Activated B cell treated with CpG ODN at 0.5 μM for 24 hours (primary cell): ENCODE measurements around the gene PALM. TPM values are rescaled to one million over a fixed set of nuclear protein-coding genes. Genes with fewer than 3 reads are reported as not detected.
"Not testable (repeated sequence)": the region's sequence is repeated elsewhere in the genome, so short reads cannot be mapped to it uniquely, and the experiment has no call there.

Experiments
- ATAC-seq: fragments of 200-7000 bp; cut with Tn5 transposase; one replicate; pipeline ENCODE4 v1.10.0; 2021; ENCODE audit warnings: low read depth, mild to moderate bottlenecking, moderate library complexity
- CTCF ChIA-PET: fragments of 350-600 bp; sonication (Branson Sonifier 250); formaldehyde crosslinking; loops from one replicate; lab custom pipeline; 2021; ENCODE audit warnings: antibody characterized with exemption; lab: Charles Lee
- POLR2A ChIA-PET: fragments of 350-600 bp; sonication (Branson Sonifier 250); formaldehyde crosslinking; loops from one replicate; lab custom pipeline; 2021; ENCODE audit warnings: antibody characterized with exemption; lab: Charles Lee
- DNase-seq: peaks from one replicate; pipeline ENCODE4 v3.0.0; 2022
- H3K27ac Mint-ChIP-seq: one replicate; pipeline ENCODE4 v1.8.0; 2020; ENCODE audit warnings: mixed read lengths
- H3K27me3 Mint-ChIP-seq: one replicate; pipeline ENCODE4 v1.8.0; 2021; ENCODE audit warnings: mixed read lengths
- H3K36me3 Mint-ChIP-seq: one replicate; pipeline ENCODE4 v1.8.0; 2021; ENCODE audit warnings: low read depth, mixed read lengths
- H3K4me1 Mint-ChIP-seq: one replicate; pipeline ENCODE4 v1.8.0; 2021; ENCODE audit warnings: mixed read lengths
- H3K4me3 Mint-ChIP-seq: one replicate; pipeline ENCODE4 v1.8.0; 2020; ENCODE audit warnings: mild to moderate bottlenecking, mixed read lengths
- H3K9me3 Mint-ChIP-seq: one replicate; pipeline ENCODE4 v1.8.0; 2020; ENCODE audit warnings: mixed read lengths
- CTCF ChIP-seq: fragments of 200-600 bp; IDR thresholded peaks from one replicate; pipeline ENCODE4 v1.8.0; 2022; ENCODE audit warnings: antibody characterized with exemption, mild to moderate bottlenecking
- intact Hi-C: fragments of 100-400 bp; cut with micrococcal nuclease; formaldehyde crosslinking; loops from one replicate; pipeline ENCODE4 v1.15.1; 2024
- total RNA-seq: library from RNA; stranded (reverse); gene quantifications from 2 replicates; pipeline ENCODE4 v1.2.3, GENCODE V29; 2022

PALM gene
- total RNA-seq, 1 donor from 2014 or later, result not detected

DNA sequence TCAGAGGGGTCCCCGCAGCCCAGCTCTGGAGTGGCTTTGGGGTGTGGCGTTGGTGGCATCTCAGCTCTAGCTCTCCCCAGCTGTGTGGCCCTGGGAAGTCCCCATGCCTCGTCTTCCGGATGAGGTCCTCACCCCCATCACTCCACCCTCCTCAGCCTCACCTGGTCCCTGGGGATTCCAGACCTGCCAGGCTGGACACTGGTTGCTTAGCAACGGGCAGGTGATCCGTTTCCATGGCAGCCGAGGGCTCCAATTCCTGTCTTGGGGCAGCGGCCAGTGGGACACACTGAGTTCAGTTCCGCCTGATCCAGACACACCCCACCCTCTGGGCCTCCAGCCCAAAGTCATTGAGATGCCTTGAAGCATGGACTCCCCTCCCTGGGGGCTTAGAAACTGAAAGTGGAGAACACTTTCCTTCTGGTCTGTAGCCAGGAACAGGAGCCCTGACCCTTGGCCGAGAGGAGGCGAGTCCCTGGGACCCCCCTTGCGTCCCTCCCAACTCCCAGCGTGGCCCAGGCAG is 34.5 kb downstream of the PALM start:
- H3K4me3 Mint-ChIP-seq, result no peak overlapping the region
- POLR2A ChIA-PET, result no interaction called here
- TF ChIP-seq CTCF, result no peak

DNA sequence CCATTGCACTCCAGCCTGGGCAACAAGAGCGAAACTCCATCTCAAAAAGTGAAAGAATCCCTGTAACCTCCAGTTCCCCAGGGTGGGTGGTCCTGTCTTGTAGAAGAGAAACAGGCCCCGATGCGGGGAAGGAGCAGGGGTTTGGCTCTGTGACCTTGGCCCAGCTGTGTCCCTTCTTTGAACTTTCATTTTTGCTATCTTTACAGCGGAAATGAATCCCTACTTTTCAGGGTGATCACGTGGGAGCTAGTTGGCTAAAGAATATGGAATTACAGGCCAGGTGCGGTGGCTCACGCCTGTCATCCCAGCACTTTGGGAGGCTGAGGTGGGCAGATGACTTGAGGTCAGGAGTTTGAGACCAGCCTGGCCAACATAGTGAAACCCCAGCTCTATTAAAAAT is 36.4 kb downstream of the PALM start:
- CTCF ChIA-PET, POLR2A ChIA-PET, H3K27ac Mint-ChIP-seq, H3K36me3 Mint-ChIP-seq, H3K4me1 Mint-ChIP-seq, ATAC-seq, H3K27me3 Mint-ChIP-seq, H3K4me3 Mint-ChIP-seq, intact Hi-C loops, DNase-seq, H3K9me3 Mint-ChIP-seq: not testable (repeated sequence)

More for the DNA sequence above, 34.5 kb downstream of the PALM start:
- ATAC-seq (peak; percentile 58), DNase-seq (no peak)
- Mint-ChIP-seq H3K4me1 (no peaks in the 10 kb centered on the region), H3K9me3 (no peaks in the 10 kb centered on the region), H3K36me3 (no peaks in the 10 kb centered on the region), H3K27me3 (no peaks in the 10 kb centered on the region), H3K27ac (no peak overlapping the region)
- intact Hi-C loops, result no loop called here
- CTCF ChIA-PET, result no interaction called here

DNA sequence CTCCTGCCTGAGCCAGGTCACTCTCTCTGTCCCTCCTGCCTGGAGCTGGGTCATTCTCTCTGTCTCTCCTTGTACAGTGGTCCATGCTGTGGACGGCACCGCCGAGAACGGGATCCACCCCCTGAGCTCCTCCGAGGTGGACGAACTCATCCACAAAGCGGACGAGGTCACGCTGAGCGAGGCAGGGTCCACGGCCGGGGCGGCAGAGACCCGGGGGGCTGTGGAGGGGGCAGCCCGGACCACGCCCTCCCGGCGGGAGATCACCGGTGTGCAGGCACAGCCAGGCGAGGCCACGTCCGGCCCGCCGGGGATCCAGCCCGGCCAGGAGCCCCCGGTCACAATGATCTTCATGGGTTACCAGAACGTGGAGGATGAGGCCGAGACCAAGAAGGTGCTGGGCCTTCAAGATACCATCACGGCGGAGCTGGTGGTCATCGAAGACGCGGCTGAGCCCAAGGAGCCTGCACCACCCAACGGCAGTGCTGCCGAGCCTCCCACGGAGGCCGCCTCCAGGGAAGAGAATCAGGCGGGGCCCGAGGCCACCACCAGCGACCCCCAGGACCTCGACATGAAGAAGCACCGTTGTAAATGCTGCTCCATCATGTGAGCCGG is 37.6 kb downstream of the PALM start:
- CTCF ChIA-PET, result no interaction called here

DNA sequence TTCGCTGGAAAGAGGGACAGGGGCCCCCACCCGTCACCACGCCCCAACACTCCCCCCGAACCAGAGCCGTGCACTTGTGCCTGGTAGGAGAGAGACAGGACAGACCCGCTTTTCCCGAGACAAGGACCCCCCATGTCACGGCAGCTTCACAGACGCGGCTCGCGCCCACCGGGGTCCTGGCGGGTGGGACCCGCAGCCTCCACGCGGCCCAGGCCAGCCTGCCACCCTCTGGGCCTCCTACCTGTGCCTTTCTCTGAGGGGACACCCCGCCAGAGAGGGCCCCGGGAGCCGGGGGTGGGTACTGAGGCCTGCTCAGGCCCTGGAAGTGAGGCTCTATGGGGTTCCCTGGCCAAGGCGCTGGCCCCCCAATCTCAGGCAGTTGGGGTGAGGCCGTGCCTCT is 38.2 kb downstream of the PALM start:
- Mint-ChIP-seq H3K27me3 (no peaks in the 10 kb centered on the region), H3K27ac (no peak overlapping the region), H3K9me3 (no peaks in the 10 kb centered on the region), H3K4me3 (no peak overlapping the region), H3K4me1 (no peaks in the 10 kb centered on the region), H3K36me3 (no peaks in the 10 kb centered on the region)
- POLR2A ChIA-PET, result no interaction called here
- ATAC-seq, result no peak
- intact Hi-C loops, result no loop called here
- DNase-seq, result no peak
- CTCF ChIA-PET, result no interaction called here
- no peak for TF ChIP-seq CTCF

More for the DNA sequence above, 37.6 kb downstream of the PALM start:
- Mint-ChIP-seq H3K36me3 (no peaks in the 10 kb centered on the region), H3K9me3 (no peaks in the 10 kb centered on the region), H3K27ac (no peak overlapping the region), H3K27me3 (no peaks in the 10 kb centered on the region), H3K4me3 (no peak overlapping the region), H3K4me1 (no peaks in the 10 kb centered on the region)
- no peak for DNase-seq
- POLR2A ChIA-PET, result no interaction called here
- intact Hi-C loops, result no loop called here
- TF ChIP-seq CTCF, result no peak
- ATAC-seq, result no peak

- intact Hi-C loops, result no loop called here
- Mint-ChIP-seq H3K4me1 (no peaks in the 10 kb centered on the region), H3K4me3 (no peak overlapping the region), H3K27ac (no peak overlapping the region), H3K27me3 (no peaks in the 10 kb centered on the region), H3K9me3 (no peaks in the 10 kb centered on the region), H3K36me3 (no peaks in the 10 kb centered on the region)
- ATAC-seq, result no peak
- no peak for TF ChIP-seq CTCF
- ChIA-PET CTCF (no interaction called here), POLR2A (no interaction called here)
- no peak for DNase-seq
These were observed 38.9 kb downstream of the PALM start for GRCh38 chr19:747432-748273.
